ENCODE data around the gene DST.

Gene DST

DNA sequence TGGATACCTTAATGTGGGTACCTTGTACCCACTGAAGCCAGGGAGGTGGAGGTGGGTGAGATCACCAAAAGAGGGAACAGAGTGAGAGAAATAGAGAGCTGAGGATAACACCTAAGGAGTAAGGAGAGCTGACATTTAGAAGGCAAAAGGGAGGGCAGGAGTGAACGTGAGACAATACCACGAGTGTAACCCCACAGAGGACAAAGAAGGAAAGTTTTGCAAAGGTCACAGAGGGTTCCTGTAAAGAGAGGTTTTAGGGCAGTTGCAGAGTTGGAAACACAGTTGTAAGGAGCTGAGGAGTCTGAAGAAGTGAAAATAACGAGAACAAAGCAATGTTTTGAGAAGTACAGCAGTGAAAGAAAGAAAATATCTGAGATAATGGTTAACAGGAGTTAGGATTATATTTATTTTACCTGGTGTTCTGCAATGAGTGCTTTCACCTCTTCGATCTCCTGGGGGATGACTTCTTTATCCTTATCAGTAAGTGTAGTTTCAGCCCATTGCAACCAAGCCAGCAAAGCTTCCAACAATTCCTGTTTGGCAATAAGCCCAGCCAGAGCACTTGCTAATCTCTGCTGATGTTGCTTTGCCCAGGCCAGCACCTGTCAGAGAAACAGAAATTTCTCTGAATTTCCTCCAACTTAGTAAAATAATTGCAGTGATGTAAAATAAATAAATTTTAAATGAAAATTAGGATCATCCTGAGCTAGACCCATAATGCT is 166.8 kb downstream of the DST start:
- no peak overlapping the region for H3K4me3 ChIP-seq (ENCODE audit: low read length)
- H3K4me1 ChIP-seq (ENCODE audit: control insufficient read depth, insufficient read depth, low read length): peaks cover 11% of the 10 kb centered on the region
- H3K9ac ChIP-seq (ENCODE audit: low read length): no peak overlapping the region
- no peaks in the 10 kb centered on the region for H3K9me3 ChIP-seq (ENCODE audit: control insufficient read depth, low read length)
- H3K27me3 ChIP-seq (replicated peaks; ENCODE audit: control insufficient read depth, insufficient read depth, low read length): no peaks in the 10 kb centered on the region
- no peak for DNase-seq (ENCODE audit: low read depth)
- H3K36me3 ChIP-seq (ENCODE audit: control insufficient read depth, insufficient read depth, low read length, severe bottlenecking): peaks cover 86% of the 10 kb centered on the region

DNA sequence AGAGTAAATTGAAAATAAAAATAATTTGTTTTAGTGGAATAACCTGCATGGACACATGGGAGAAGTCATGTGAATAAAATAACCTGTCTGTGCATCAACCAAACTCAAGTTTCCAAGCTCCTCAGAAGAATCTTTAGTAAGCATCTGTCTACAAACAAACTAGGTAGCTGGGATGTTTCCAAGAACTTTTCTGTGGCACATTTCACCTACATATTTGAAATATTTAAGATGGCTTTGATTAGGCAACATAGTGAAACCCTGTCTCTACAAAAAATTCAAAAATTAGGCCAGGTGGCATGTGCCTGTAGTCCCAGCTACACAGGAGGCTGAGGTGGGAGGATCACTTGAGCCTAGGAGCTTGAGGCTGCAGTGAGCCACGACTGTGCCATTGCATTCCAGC is 168.2 kb downstream of the DST start:
- Histone ChIP-seq H3K36me3 (ENCODE audit: control insufficient read depth, insufficient read depth, low read length, severe bottlenecking) (peaks cover 86% of the 10 kb centered on the region), H3K9me3 (ENCODE audit: control insufficient read depth, low read length) (no peaks in the 10 kb centered on the region), H3K4me3 (ENCODE audit: low read length) (no peak overlapping the region), H3K4me1 (ENCODE audit: control insufficient read depth, insufficient read depth, low read length) (peaks cover 11% of the 10 kb centered on the region), H3K9ac (ENCODE audit: low read length) (no peak overlapping the region), H3K27me3 (replicated peaks; ENCODE audit: control insufficient read depth, insufficient read depth, low read length) (no peaks in the 10 kb centered on the region)
- DNase-seq (ENCODE audit: low read depth): no peak

DNA sequence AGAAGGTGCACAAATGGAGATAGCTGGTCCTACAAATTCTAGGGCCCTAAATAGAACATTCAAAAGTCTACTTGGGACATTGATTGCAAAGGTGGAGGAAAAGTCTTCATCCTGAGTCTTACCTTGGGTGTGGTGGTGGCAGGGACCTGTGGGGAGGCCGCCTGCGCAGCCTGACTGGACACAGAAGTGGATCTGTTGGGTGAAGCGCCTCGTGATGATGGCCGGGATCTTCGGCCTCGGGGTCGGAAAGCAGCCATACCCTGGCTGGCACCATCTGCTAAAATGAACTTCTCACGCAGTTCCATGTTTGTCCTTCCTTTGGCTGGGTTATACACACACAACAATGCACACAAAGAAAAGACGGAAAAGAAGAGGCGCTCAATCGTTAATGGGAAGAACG is 179.2 kb downstream of the DST start:
- no peak overlapping the region for H3K9ac ChIP-seq (ENCODE audit: low read length)
- peaks cover 79% of the 10 kb centered on the region for H3K36me3 ChIP-seq (ENCODE audit: control insufficient read depth, insufficient read depth, low read length, severe bottlenecking)
- no peak for DNase-seq (ENCODE audit: low read depth)
- H3K4me3 ChIP-seq (ENCODE audit: low read length): no peak overlapping the region
- peaks cover 14% of the 10 kb centered on the region for H3K4me1 ChIP-seq (ENCODE audit: control insufficient read depth, insufficient read depth, low read length)
- no peaks in the 10 kb centered on the region for H3K9me3 ChIP-seq (ENCODE audit: control insufficient read depth, low read length)
- no peaks in the 10 kb centered on the region for H3K27me3 ChIP-seq (replicated peaks; ENCODE audit: control insufficient read depth, insufficient read depth, low read length)

DNA sequence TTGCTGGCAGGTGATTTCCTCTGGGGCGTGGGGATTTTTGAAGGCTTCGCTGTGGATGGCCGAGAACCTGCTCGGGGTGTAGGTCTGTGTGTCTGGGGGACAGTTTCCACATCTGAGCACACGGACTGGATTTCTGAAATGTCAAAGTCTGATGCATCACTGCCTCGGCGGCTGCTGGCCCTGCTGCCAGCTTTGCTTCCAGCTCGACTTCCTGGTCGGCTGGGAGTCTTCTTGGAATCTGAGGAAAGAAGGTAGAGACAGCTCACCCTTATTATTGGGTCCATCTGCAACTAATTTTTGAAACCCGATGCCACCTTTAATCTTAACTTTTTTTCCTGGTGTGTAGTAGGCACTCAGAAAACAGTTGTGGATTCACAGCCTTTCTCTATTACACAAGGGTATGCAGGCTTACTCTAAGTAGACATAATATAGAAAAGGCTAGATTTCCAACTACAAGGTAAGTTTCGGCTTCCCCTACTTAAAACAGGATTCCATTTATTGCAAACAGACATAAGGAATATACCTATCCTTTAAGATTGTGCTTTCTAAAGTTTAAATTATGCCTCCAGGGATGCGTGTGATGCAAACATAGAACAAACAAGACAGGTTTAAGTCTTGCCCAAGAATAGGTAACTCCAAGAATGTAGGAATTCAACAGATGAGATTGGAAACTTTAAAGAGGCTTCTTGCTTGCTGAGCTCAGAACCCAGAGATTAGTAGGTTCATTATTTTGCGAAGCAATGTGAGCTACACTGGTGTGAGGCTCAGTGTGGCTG is 183.5 kb downstream of the DST start:
- no peak for DNase-seq (ENCODE audit: low read depth)
- no peak overlapping the region for H3K4me3 ChIP-seq (ENCODE audit: low read length)
- peaks cover 3% of the 10 kb centered on the region for H3K4me1 ChIP-seq (ENCODE audit: control insufficient read depth, insufficient read depth, low read length)
- no peak overlapping the region for H3K9ac ChIP-seq (ENCODE audit: low read length)
- H3K9me3 ChIP-seq (ENCODE audit: control insufficient read depth, low read length): no peaks in the 10 kb centered on the region
- no peaks in the 10 kb centered on the region for H3K27me3 ChIP-seq (replicated peaks; ENCODE audit: control insufficient read depth, insufficient read depth, low read length)
- H3K36me3 ChIP-seq (ENCODE audit: control insufficient read depth, insufficient read depth, low read length, severe bottlenecking): peaks cover 83% of the 10 kb centered on the region

DNA sequence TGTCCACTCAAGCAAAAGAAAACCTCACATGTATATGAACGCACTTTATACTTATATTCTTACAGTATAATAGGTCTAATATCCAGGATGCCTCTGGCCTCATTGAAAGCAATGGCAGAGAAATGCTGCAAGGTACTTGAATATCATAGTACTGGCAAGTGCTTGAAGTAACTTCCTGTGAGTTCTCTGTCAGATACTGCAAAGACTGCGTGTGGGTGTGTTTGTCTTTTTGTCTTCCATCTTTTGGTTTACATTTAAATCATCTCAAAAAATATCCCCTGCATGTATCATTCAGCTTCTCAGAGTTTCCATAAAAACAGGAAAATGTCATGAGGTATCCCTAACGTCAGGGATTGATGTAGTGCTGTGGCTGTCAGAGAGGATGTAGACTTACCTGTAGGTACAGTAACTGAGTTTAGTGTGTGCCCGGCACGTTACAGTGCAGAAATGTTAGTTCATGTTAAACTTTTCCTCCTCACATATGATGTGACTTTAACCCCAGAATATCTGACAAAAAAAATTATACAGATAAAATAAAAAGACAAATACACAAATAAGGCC is 184.3 kb downstream of the DST start:
- DNase-seq (ENCODE audit: low read depth): no peak
- H3K9ac ChIP-seq (ENCODE audit: low read length): no peak overlapping the region
- no peaks in the 10 kb centered on the region for H3K4me1 ChIP-seq (ENCODE audit: control insufficient read depth, insufficient read depth, low read length)
- no peak overlapping the region for H3K4me3 ChIP-seq (ENCODE audit: low read length)
- no peaks in the 10 kb centered on the region for H3K27me3 ChIP-seq (replicated peaks; ENCODE audit: control insufficient read depth, insufficient read depth, low read length)
- H3K9me3 ChIP-seq (ENCODE audit: control insufficient read depth, low read length): no peaks in the 10 kb centered on the region
- peaks cover 75% of the 10 kb centered on the region for H3K36me3 ChIP-seq (ENCODE audit: control insufficient read depth, insufficient read depth, low read length, severe bottlenecking)

DNA sequence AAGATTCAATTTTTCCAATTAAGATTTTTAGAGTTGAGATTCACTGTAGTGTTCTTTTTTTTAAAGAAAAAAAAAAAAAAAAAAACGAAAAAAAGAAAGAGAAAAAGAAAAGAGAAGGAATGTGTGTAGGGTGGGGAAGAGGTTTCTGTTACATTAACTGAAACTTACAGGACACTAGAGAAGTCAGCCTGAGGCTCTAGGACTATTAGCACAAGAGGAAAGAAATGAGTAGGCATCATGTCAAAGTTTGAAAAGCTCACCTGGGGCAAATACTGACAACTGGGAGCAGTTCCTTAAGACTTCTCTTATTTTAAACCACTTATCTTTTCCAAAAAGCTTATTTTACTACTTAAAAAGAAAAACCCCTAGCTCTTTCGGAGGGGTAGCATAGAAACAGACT is 185.9 kb downstream of the DST start:
- Histone ChIP-seq H3K36me3 (ENCODE audit: control insufficient read depth, insufficient read depth, low read length, severe bottlenecking) (peaks cover 59% of the 10 kb centered on the region), H3K4me3 (ENCODE audit: low read length) (no peak overlapping the region), H3K9ac (ENCODE audit: low read length) (no peak overlapping the region), H3K4me1 (ENCODE audit: control insufficient read depth, insufficient read depth, low read length) (peaks cover 3% of the 10 kb centered on the region), H3K27me3 (replicated peaks; ENCODE audit: control insufficient read depth, insufficient read depth, low read length) (no peaks in the 10 kb centered on the region), H3K9me3 (ENCODE audit: control insufficient read depth, low read length) (no peaks in the 10 kb centered on the region)
- DNase-seq (ENCODE audit: low read depth): no peak

DNA sequence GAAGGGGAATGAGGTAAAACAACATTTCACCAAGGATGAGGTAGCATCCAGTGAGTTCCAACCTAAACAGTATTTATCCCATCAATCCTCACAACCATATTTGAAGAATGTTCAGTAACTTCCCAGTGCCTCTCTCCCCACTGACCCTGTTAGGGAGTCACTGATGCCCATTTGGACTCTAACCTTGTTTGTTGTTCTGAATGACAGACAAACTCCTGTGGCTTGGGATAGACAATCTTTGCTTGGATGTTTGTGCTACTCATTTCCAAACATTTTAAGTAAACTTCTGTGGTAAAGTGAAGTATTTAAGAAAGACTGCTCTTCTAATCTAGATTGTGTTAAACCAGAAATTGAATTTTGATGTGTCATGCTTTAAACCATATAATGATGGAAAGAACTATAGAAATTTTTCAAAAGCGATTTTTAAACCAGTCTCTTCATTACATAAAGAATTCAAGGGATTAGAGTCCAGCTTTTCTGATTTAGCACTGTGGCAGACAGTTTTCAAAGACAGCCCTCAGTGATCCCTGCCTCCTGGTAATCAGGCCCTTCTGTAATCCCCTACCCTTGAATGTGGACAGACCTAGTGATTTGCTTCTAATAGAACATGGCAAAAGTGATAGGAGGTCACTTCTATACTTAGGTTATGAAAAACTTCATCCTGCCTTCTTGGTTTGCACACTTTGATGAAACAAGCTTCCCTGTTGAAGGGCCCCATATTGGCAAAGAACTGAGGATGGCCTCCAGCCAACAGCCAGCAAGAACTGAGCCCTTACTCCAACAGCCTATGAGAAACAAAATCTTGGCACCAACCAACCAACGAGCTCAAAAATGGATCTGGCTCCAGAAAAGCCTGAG is 191.6 kb downstream of the DST start:
- Histone ChIP-seq H3K4me1 (ENCODE audit: control insufficient read depth, insufficient read depth, low read length) (peaks cover 13% of the 10 kb centered on the region), H3K9me3 (ENCODE audit: control insufficient read depth, low read length) (no peaks in the 10 kb centered on the region), H3K27me3 (replicated peaks; ENCODE audit: control insufficient read depth, insufficient read depth, low read length) (no peaks in the 10 kb centered on the region), H3K4me3 (ENCODE audit: low read length) (no peak overlapping the region), H3K9ac (ENCODE audit: low read length) (no peak overlapping the region), H3K36me3 (ENCODE audit: control insufficient read depth, insufficient read depth, low read length, severe bottlenecking) (peaks cover 11% of the 10 kb centered on the region)
- peak; percentile 61 for DNase-seq (ENCODE audit: low read depth)

DNA sequence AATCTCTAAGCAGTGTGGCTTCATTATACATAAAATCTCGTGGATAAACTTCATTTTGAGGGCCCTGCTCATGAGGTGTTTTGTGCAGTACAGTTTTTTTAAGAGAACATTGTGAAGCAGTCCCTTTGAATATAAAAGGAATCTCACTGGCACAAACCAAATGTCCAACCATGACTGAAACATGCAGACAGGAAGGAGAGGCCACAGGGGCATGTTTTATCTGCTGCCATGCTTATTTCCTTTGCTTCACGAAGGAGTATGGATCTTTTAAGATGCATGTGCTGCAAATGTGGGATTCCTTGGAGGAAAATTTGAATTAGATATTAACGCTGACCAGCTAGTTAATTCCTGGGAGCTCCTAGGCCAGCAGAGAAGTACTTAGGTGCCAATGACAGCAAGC is 192.3 kb downstream of the DST start:
- no peak overlapping the region for H3K4me3 ChIP-seq (ENCODE audit: low read length)
- no peaks in the 10 kb centered on the region for H3K27me3 ChIP-seq (replicated peaks; ENCODE audit: control insufficient read depth, insufficient read depth, low read length)
- H3K36me3 ChIP-seq (ENCODE audit: control insufficient read depth, insufficient read depth, low read length, severe bottlenecking): peaks cover 9% of the 10 kb centered on the region
- no peak for DNase-seq (ENCODE audit: low read depth)
- H3K9me3 ChIP-seq (ENCODE audit: control insufficient read depth, low read length): no peaks in the 10 kb centered on the region
- peaks cover 17% of the 10 kb centered on the region for H3K4me1 ChIP-seq (ENCODE audit: control insufficient read depth, insufficient read depth, low read length)
- no peak overlapping the region for H3K9ac ChIP-seq (ENCODE audit: low read length)

DNA sequence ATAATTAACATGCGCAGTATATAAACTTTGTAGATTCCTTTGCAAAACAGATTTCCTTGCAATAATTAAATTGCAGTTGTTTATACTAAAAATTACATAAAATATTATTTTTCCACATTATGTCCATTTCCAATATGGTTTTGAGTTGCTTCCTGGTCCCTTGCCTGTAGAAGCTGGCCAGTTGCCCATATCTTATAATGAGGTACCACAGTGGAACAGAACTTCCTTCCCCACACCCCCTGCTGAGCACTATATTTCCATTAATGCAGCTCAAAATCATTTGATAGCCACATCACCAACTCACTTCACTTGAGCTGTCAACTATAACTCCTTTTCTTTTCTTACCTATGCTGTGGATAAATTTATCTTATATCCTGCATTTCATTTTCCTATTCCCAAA is 194.6 kb downstream of the DST start:
- Histone ChIP-seq H3K9ac (ENCODE audit: low read length) (no peak overlapping the region), H3K9me3 (ENCODE audit: control insufficient read depth, low read length) (no peaks in the 10 kb centered on the region), H3K36me3 (ENCODE audit: control insufficient read depth, insufficient read depth, low read length, severe bottlenecking) (no peaks in the 10 kb centered on the region), H3K4me3 (ENCODE audit: low read length) (no peak overlapping the region), H3K27me3 (replicated peaks; ENCODE audit: control insufficient read depth, insufficient read depth, low read length) (no peaks in the 10 kb centered on the region), H3K4me1 (ENCODE audit: control insufficient read depth, insufficient read depth, low read length) (peaks cover 17% of the 10 kb centered on the region)
- DNase-seq (ENCODE audit: low read depth): no peak

DNA sequence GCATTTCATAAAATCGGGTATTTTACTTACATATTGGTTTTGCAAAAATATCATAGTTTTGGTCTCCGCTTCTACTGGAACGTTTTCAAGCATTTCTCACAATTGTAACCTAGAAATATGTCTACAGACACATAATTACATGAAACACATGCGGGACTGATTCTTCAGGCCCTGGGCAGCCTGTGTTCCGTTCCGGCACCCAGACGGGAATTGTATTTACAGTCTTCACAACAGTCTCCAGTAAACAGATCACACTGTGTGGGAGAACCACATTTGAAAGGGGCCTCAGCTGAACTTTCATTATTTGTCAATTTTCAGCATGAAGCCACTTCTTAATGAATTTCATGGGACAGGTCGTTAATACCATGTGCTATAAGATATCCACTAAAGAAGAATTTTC is 196.9 kb downstream of the DST start:
- no peaks in the 10 kb centered on the region for H3K9me3 ChIP-seq (ENCODE audit: control insufficient read depth, low read length)
- no peaks in the 10 kb centered on the region for H3K27me3 ChIP-seq (replicated peaks; ENCODE audit: control insufficient read depth, insufficient read depth, low read length)
- peaks cover 5% of the 10 kb centered on the region for H3K4me1 ChIP-seq (ENCODE audit: control insufficient read depth, insufficient read depth, low read length)
- peak overlapping the region; percentile 43 for H3K9ac ChIP-seq (ENCODE audit: low read length)
- no peaks in the 10 kb centered on the region for H3K36me3 ChIP-seq (ENCODE audit: control insufficient read depth, insufficient read depth, low read length, severe bottlenecking)
- no peak for DNase-seq (ENCODE audit: low read depth)
- H3K4me3 ChIP-seq (ENCODE audit: low read length): peak overlapping the region; percentile 20

DNA sequence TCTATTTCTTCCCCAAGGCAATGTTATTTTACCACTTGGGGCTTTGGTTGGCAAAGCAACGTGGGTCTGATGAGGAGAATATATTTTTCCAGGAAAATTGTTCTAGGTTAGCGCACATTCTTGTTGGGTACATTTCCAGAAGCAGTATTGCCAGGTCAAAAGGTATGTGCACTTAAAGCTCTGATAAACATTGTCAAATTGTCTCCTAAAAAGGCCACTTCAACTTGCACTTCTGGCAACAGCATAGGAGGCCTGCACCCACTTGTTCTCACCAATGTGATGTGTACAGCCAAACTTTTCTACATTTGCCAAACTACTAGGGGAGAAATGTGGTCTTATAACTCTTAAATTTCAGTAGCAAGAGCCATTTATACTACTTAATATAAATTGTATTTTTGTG is 197.8 kb downstream of the DST start:
- peaks cover 5% of the 10 kb centered on the region for H3K4me1 ChIP-seq (ENCODE audit: control insufficient read depth, insufficient read depth, low read length)
- no peak overlapping the region for H3K9ac ChIP-seq (ENCODE audit: low read length)
- no peaks in the 10 kb centered on the region for H3K36me3 ChIP-seq (ENCODE audit: control insufficient read depth, insufficient read depth, low read length, severe bottlenecking)
- no peaks in the 10 kb centered on the region for H3K27me3 ChIP-seq (replicated peaks; ENCODE audit: control insufficient read depth, insufficient read depth, low read length)
- peaks cover under 1% of the 10 kb centered on the region for H3K9me3 ChIP-seq (ENCODE audit: control insufficient read depth, low read length)
- no peak overlapping the region for H3K4me3 ChIP-seq (ENCODE audit: low read length)
- no peak for DNase-seq (ENCODE audit: low read depth)
